Hypothalamus (tissue), 51 donors: Measurements from ENCODE around the gene CCM2.

Experiments used
- DNase-seq, 51 donors: peaks; one replicate each; lab custom pipeline; 2025; lab: John Stamatoyannopoulos, UW

The CCM2 gene

GRCh38 chr7:45075871-45076796 is 76.1 kb downstream of the CCM2 start:
- DNase-seq, result peak in 1 of 51 donors; percentile 35

GRCh38 chr7:45076946-45077345 is 76.9 kb downstream of the CCM2 start:
- no peak for DNase-seq

GRCh38 chr7:45077579-45077978 is 77.6 kb downstream of the CCM2 start:
- DNase-seq, result no peak

- DNase-seq, result peak in 1 of 51 donors; percentile 28
These were observed 78.2 kb downstream of the CCM2 start for GRCh38 chr7:45078125-45078681.

- no peak for DNase-seq
These were observed 80.4 kb downstream of the CCM2 start for GRCh38 chr7:45080265-45080957.

- no peak for DNase-seq
These were observed 81.1 kb downstream of the CCM2 start for GRCh38 chr7:45080958-45081669.

- DNase-seq, result no peak
These were observed 81.6 kb downstream of the CCM2 start for GRCh38 chr7:45081670-45081974.

- DNase-seq, result peak in 40 of 51 donors; percentile 5 to 88 (median 54)
These were observed 82.2 kb downstream of the CCM2 start for GRCh38 chr7:45082031-45082830.

- no peak for DNase-seq
These were observed 82.9 kb downstream of the CCM2 start for GRCh38 chr7:45082831-45083331.

- DNase-seq, result no peak
These were observed 84.3 kb downstream of the CCM2 start for GRCh38 chr7:45084336-45084735.

- DNase-seq, result no peak
These were observed 85.1 kb downstream of the CCM2 start for GRCh38 chr7:45084901-45085618.

GRCh38 chr7:45085619-45086200 is 85.7 kb downstream of the CCM2 start:
- peak in 1 of 51 donors; percentile 24 for DNase-seq

- peak in 40 of 51 donors; percentile 4 to 92 (median 64) for DNase-seq
These were observed 86.5 kb downstream of the CCM2 start for GRCh38 chr7:45086331-45087065.

- DNase-seq, result peak in 1 of 51 donors; percentile 15
These were observed 87.5 kb downstream of the CCM2 start for GRCh38 chr7:45087301-45088145.

GRCh38 chr7:45088146-45088701 is 88.2 kb downstream of the CCM2 start:
- DNase-seq, result peak in 8 of 51 donors; percentile 19 to 66 (median 32)

- DNase-seq, result peak; percentile 69 to 99 (median 92)
These were observed 88.9 kb downstream of the CCM2 start, which contains the start of gene NACAD for GRCh38 chr7:45088821-45089340. Gene NACAD, minus strand, starts transcription at chr7:45088969. Its CDS starts 75 bp downstream, at chr7:45088894.
